GM18526 (cell line): ENCODE results near the gene SLC28A3.

Experiments
- POLR2A ChIP-seq: IDR thresholded peaks from 3 replicates; pipeline ENCODE4 v1.6.1; 2011; ENCODE audit not compliant: insufficient read length; ENCODE audit errors: extremely low read depth

Gene SLC28A3

DNA sequence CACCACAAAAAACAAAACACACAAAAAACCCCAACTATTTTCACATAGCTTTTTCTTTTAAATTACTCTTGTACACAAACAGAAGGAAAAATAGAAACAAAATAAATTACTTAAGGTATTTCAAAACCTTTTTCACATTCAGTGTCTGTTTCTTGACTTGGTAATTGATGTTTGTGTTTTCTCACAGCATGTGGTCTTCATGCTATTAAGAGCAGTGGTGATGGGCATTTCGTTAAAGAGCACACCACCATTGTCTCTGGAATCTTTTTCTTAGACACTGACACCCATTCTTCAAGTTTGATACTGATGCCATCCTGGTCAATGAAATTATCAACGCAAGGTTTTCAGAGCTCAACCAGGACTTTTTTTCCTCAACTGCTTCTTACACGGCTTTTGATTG is 63.8 kb downstream of the SLC28A3 start:
- TF ChIP-seq POLR2A: no peak

DNA sequence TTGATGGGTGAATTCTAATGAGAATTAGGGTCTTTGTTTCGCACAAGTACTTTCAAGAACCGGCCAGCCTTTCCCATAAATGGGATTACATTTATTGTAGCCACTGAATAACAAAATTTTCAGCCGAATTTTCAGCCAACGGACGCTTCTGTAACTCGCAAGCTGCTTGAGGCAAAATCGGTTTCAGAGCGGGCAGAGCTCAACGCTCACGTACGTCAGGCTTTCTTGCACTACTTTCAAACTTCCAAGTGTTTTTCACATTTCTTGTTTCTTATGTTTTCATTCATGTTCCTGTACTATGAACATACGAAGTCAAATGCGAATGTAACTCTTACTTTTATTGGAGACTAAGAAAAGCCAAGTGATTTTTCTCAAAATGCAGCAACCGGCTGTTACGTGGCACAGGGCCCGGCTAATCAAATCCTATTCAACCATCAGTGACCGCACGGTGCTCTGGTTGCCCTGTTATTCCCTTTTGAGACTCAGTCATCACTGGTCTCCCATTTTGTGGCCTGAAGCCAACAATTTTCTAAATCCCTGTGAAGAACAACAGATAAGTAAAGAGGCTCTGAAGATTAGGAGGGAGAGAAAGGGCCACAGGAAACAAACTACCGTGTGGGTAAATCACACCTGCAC is 68.5 kb downstream of the SLC28A3 start:
- no peak for TF ChIP-seq POLR2A

DNA sequence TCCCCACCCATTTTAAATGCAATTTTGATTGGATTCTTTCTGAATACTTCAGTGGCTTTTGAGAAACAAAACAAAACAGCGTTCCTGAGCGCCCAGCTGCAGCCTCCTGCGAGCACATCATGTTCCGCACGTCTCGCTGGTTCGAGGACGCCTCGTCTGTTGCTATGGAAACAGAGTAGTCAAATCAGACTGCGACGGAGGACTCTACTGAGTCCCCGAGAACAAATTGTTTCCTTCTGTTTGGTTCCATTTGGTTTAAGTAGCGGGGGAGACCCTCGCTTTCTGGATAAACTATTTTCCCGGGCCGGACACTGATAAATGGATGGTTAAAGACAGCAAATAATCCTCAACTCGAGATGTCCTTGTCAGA is 69.0 kb downstream of the SLC28A3 start:
- TF ChIP-seq POLR2A: no peak

DNA sequence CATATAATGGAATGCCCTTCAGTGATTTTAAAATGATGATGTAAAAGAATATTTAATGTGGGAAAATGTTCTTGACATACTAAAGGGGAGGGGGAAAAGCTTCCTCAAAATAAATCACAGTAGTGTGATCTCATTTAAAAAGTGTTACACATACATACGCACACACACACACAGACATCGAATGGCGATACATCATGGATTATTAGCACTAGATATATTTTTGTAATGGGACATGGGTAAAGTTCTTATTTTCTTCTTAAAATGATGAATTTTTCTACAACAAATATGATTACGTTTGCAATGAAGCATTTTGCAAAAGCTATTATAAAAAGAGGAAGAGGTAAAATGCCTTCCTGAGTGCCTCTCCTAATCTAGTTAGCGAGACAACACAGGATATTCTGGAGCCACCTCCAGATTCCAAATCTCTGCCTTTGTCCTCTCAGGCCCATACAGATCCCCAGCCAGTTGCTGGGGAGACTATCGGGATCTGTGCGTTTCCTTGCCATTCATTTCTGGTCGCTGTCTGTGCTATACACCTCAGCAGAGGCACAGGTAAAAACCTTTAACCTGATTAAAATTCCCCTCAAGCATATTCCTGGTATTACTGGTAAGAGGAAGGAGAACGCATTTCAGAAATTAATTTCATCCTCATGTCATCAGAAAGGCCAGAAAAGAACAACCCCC is 69.6 kb downstream of the SLC28A3 start:
- TF ChIP-seq POLR2A: no peak

DNA sequence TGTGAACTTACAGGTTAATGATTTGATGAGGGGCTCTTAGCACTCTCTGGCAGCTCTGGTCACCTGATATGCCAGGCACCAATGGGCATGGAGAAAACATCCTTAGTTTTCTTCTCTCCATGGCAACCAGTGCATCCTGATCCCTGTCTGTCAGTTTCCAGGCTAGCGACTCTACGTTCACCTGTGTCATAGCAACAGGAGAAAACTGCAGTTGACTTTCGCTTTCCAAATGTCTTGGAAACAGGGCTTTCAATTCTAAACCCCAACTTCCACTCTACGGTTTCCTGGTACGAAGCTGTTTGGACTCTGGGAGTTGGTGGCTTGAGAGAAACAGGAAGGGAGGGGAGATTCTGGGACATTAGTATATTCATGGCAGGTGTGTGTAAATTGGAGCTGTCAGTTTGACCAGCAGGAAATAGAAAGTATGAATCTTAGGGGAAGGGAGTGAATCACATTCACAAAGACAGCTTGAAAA is 74.4 kb downstream of the SLC28A3 start:
- no peak for TF ChIP-seq POLR2A

DNA sequence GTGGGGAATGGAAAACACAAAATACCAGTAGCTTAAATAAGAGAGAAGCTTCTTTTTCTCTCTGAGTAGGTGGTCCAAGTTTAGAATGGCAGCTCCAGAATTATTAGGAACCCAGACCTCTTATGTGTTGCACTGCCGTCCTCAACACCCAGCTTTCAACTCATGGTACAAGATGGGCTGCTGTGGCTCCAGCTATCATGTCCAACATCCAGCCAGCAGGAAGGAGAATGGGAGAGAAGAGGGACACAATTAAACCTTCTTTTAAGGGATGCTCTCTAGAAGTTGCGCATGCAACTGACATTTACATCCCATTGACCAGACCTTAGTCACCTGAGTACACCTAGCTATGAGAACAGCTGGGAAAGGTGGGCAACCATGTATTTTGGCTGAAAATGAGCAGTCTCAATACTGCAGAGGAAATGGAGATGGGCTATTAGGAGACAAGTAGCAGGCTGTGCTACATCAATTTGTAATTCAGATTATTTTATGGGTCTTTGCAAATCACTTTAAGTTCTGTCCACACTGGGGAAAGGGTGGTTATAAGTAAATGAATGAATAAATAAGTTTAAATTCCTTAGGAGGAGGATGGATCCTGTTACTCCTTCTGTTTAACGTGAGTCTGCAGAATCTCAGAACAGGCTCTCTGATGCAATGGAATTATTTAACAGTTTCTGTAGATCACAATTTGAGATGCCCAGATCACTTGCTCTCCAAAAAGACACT is 76.1 kb downstream of the SLC28A3 start:
- no peak for TF ChIP-seq POLR2A

DNA sequence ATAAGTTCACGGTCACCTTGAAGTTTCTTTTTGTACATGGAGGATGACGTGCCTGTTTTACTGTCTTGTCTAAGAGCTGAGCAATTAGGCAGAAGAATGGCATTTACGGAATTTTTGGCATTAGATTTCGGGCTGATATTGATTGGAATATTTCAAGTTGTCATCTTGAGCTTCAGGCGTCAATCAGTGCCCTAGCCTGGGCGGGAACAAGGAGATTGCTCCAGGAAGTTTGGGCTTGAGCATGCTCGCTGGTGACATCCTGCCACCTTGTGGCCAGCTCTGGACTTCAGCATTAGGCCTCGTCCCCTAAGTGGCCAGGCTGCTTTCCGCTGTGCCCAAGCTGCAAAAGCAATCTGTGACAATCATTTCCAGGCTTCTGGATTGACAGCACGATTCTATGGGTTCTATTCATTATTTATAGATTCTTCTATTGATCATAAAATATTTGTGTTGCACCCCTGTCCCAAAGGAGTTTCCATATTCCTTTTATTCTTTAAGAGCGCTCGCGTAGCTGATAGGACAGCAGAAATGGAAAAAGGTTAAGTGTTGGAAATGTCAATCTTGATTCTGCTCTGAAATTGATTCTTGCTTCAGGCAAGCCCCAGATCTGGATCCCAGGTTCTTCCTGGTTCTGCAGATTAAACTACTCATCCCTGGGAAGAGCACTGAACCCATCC is 79.3 kb downstream of the SLC28A3 start:
- TF ChIP-seq POLR2A: no peak

DNA sequence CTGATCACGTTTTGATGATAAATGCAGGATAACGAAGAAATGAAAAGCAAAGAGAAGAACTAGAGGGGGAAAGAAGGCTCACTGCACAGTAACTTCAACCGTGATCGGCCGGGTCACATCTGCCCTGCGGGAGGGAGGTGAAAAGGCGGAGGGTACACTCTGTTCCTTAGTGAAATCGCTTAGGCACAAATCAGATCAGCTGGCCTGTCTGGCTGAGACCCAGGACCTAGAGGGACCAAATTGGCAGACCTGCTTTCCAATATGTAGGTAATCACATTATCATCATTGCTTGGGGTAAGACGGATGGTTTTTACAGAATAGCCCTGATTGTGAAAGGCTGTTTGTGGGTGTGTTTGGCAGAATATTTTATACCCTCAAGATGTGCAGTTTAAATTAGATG is 82.2 kb downstream of the SLC28A3 start:
- TF ChIP-seq POLR2A: no peak

DNA sequence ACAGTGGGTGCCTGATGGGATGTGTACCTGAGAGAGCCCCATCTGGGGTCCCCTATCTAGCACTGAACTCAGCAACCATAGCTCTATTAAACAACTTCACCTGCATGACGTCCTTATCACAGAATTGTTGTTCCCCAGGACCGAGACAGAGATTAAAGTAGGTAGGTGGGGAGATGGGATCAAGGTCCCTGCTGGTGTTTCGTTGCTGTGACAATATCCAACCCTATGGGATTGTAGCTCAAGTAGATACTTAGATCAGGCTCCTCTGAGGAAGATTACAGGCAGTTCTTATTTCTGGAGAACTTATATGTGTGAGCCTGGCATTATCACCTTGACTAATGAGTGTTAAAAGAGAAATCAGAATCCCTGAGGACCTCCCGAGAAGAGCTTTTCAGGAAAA is 84.9 kb downstream of the SLC28A3 start:
- TF ChIP-seq POLR2A: no peak

DNA sequence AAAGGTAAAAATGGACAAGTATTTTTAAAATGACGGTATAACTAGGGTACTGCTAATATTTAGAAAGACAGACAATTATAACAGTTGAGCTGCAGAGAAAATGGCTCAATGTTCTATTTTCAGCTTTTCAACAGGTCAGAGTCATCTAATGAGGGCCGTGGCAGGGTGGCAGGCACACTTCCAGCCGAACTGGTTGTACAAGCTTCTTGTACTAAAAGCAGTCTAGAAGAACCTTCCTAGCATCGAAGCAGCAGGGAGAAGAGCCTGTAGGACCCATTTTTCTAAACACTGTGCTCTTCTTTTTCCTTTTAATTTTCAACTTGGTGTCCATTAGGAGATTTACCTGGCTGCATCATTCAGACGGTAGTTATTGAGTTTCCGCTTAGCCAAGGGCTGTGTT is 85.6 kb downstream of the SLC28A3 start:
- TF ChIP-seq POLR2A: no peak

DNA sequence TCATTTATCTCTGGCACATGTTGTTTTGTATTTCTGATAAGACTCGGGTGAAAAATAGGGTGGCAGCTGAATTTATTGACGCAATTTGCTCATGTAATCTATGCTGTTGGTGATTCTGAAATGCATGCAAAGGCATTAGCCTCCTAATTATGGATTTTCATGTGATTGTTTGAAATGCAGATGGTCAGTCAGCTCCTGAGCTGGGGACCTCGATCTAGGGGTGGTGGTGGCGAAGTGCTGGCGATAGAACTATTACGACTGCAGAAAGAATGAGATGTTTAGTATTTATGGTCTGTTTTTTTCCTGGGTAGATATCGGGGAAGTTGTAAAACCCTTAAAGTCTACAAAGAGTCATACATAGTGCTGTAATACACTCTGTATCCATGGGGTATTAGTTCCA is 88.6 kb downstream of the SLC28A3 start:
- TF ChIP-seq POLR2A: no peak

DNA sequence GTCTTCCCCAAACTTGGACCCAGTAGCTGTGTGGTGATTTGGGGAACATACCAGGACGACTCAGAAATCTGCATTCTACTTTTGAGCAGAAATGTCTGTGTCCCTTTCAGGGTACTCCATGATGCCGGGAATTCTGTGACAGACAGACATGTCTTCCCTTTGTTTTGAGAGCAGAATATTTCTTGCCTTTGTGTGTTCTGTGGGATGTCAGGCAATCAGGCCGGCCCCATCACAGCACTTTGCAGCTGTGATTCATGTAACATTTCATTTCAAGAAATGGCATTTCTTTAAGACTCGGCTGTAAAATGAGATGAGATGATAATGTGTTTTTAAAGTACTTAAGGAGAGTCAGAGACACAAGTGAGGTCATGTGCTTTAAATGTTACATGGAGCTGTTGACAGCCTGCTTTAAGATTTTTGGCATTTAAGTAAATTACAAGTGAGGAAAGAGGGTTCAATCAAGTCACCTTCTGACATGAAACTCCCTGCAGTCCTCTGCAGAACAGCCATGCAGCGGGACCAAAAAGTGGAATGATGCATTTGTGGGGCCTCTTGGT is 98.7 kb downstream of the SLC28A3 start:
- no peak for TF ChIP-seq POLR2A

DNA sequence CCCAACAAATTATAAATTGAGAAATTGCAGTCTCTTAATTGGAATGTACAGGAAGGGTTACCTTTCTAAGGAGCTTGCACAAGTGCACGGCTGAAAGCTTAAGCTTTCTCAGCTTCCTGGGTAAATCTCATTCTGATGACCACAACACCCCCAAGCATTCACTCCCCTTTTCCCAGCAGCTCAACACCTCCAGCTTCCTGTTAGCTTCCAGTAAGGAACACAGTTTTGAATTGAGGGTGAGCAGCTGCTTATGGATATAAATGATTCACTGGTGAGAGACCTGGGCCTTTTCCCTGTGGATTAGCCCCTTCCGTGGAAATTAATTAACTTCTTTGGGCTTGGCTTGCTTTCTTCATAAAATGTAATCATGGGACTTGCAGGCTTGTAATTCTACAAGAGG is 101.2 kb downstream of the SLC28A3 start:
- no peak for TF ChIP-seq POLR2A

DNA sequence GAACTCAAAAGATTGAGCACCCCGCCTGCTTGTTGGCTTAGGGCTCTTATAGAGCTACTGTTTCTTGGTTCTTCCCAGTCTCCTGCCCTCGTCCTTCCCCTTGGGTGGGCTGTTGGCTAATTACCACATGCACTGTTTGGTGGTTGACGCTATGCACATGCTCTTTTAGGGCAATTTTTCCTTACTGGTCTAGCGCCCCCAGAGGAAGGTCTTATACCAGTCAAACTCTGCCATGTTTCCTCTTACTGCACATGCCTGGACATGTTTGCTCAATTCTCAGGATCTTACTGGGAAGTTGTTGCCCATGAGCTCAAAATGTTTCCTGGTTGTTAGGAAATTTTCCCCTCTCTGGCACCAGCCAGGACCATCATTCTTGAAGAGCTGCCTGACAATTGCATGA is 101.9 kb downstream of the SLC28A3 start:
- TF ChIP-seq POLR2A: no peak

DNA sequence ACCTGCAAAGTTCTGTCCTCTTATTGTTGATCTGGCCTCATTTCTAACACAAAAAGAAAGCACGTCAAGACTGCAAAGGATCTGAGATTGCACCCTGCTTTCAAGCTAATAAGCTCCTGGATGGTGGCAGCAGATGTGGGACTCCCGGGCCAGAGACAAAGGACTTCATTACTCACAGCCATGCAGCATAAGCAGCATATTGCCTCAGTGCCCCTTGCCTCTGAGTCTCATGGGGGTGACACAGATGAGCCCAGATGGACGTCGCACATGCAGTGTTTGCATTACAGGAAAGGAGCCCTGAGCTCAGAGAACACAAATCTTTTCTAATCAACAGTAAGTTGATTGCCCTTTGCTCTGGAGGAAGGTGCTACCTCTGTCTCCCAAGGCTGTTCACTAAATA is 105.0 kb downstream of the SLC28A3 start:
- no peak for TF ChIP-seq POLR2A
